Activated CD4-positive, alpha-beta memory T cell treated with anti-CD3 and anti-CD28 coated beads for 36 hours (primary cell): ENCODE data around the gene PGAP1. TPM values are rescaled to one million over a fixed set of nuclear protein-coding genes. Genes with fewer than 3 reads are reported as not detected.
"Not testable (repeated sequence)": the region's sequence is repeated elsewhere in the genome, so short reads cannot be mapped to it uniquely, and the experiment has no call there.

Experiments
- CTCF ChIA-PET: fragments of 350-600 bp; sonication (Branson Sonifier 250); formaldehyde crosslinking; loops from one replicate; lab custom pipeline; 2021; ENCODE audit warnings: antibody characterized with exemption, inconsistent platforms; lab: Charles Lee
- POLR2A ChIA-PET: fragments of 350-600 bp; sonication (Branson Sonifier 250); formaldehyde crosslinking; loops from one replicate; lab custom pipeline; 2021; ENCODE audit warnings: antibody characterized with exemption; lab: Charles Lee
- DNase-seq: peaks from one replicate; pipeline ENCODE4 v3.0.0-alpha.2; 2020
- H3K27ac Mint-ChIP-seq: one replicate; pipeline ENCODE4 v1.8.0; 2021; ENCODE audit warnings: mixed read lengths
- H3K27me3 Mint-ChIP-seq: one replicate; pipeline ENCODE4 v1.8.0; 2021; ENCODE audit warnings: mixed read lengths
- H3K36me3 Mint-ChIP-seq: one replicate; pipeline ENCODE4 v1.8.0; 2021; ENCODE audit warnings: mixed read lengths
- H3K4me1 Mint-ChIP-seq: one replicate; pipeline ENCODE4 v1.8.0; 2021; ENCODE audit warnings: low read depth, mixed read lengths
- H3K4me3 Mint-ChIP-seq: one replicate; pipeline ENCODE4 v1.8.0; 2021; ENCODE audit warnings: mild to moderate bottlenecking, mixed read lengths
- H3K9me3 Mint-ChIP-seq: one replicate; pipeline ENCODE4 v1.8.0; 2021; ENCODE audit warnings: mixed read lengths
- intact Hi-C: fragments of 100-400 bp; cut with micrococcal nuclease; formaldehyde crosslinking; loops from one replicate; pipeline ENCODE4 v1.15.1; 2023
- total RNA-seq, 2 experiments: library from RNA; stranded (reverse); gene quantifications; one replicate each; pipeline ENCODE4 v1.2.3, GENCODE V29; 2021

Gene PGAP1
- total RNA-seq, 2 experiments from 2014 or later: 24.5 to 25.5 TPM

- DNase-seq: no peak
- peaks cover 50% of the 10 kb centered on the region for H3K4me1 Mint-ChIP-seq
- ChIA-PET POLR2A (interaction anchor here (0.8 kb wide), 1 partner anchor 8 kb away, joined by 5 read pairs; no protein-coding TSS in a partner anchor), CTCF (interaction anchor here (1.2 kb wide), 1 partner anchor 12 kb away, joined by 3 read pairs; no protein-coding TSS in a partner anchor)
- peak overlapping the region; percentile 44 for H3K4me3 Mint-ChIP-seq
- peaks cover 4% of the 10 kb centered on the region for H3K27me3 Mint-ChIP-seq
- H3K27ac Mint-ChIP-seq: no peak overlapping the region
- peaks cover 24% of the 10 kb centered on the region for H3K36me3 Mint-ChIP-seq
- intact Hi-C loops: loop anchor here (10.0 kb wide), 2 partner anchors 749 to 781 kb away; partner anchors contain the start of genes MARS2 and STK17B
- H3K9me3 Mint-ChIP-seq: no peaks in the 10 kb centered on the region
Observed at GRCh38 chr2:196924051-196924450, 2.5 kb downstream of the PGAP1 start.

- no peak overlapping the region for H3K27ac Mint-ChIP-seq
- peaks cover 5% of the 10 kb centered on the region for H3K9me3 Mint-ChIP-seq
- POLR2A ChIA-PET: no interaction called here
- CTCF ChIA-PET: no interaction called here
- H3K27me3 Mint-ChIP-seq: no peaks in the 10 kb centered on the region
- DNase-seq: no peak
- H3K36me3 Mint-ChIP-seq: peaks cover 48% of the 10 kb centered on the region
- intact Hi-C loops: no loop called here
- no peak overlapping the region for H3K4me3 Mint-ChIP-seq
- H3K4me1 Mint-ChIP-seq: peaks cover 52% of the 10 kb centered on the region
Observed at GRCh38 chr2:196918927-196919326, 7.6 kb downstream of the PGAP1 start.

- POLR2A ChIA-PET: interaction anchor here (0.6 kb wide), 1 partner anchor 294 kb away, joined by 3 read pairs; no protein-coding TSS in a partner anchor
Observed at GRCh38 chr2:196917802-196918201, 8.7 kb downstream of the PGAP1 start.

GRCh38 chr2:196915507-196916189, 10.9 kb downstream of the PGAP1 start:
- DNase-seq: no peak

More at GRCh38 chr2:196917802-196918201, 8.7 kb downstream of the PGAP1 start:
- Mint-ChIP-seq H3K4me1 (peaks cover 46% of the 10 kb centered on the region), H3K9me3 (peaks cover 5% of the 10 kb centered on the region), H3K27ac (no peak overlapping the region), H3K27me3 (no peaks in the 10 kb centered on the region), H3K4me3 (no peak overlapping the region), H3K36me3 (peaks cover 56% of the 10 kb centered on the region)
- CTCF ChIA-PET: no interaction called here
- intact Hi-C loops: no loop called here
- DNase-seq: no peak

GRCh38 chr2:196914867-196915460, 11.5 kb downstream of the PGAP1 start:
- intact Hi-C loops: no loop called here
- Mint-ChIP-seq H3K27ac (peak overlapping the region; percentile 93), H3K4me3 (peak overlapping the region; percentile 10), H3K36me3 (peaks cover 66% of the 10 kb centered on the region), H3K9me3 (peaks cover 5% of the 10 kb centered on the region), H3K27me3 (no peaks in the 10 kb centered on the region), H3K4me1 (peaks cover 33% of the 10 kb centered on the region)
- ChIA-PET CTCF (no interaction called here), POLR2A (interaction anchor here (1.2 to 2.6 kb wide), 3 partner anchors 9 to 115 kb away, joined by 5 to 14 read pairs (median 6); partner anchors contain the start of genes GTF3C3 and PGAP1)
- DNase-seq: no peak

More at GRCh38 chr2:196915507-196916189, 10.9 kb downstream of the PGAP1 start:
- ChIA-PET POLR2A (interaction anchor here (1.2 to 2.6 kb wide), 3 partner anchors 9 to 116 kb away, joined by 5 to 14 read pairs (median 6); partner anchors contain the start of genes GTF3C3 and PGAP1), CTCF (no interaction called here)
- peaks cover 66% of the 10 kb centered on the region for H3K36me3 Mint-ChIP-seq
- no peaks in the 10 kb centered on the region for H3K27me3 Mint-ChIP-seq
- peak overlapping the region; percentile 93 for H3K27ac Mint-ChIP-seq
- H3K4me3 Mint-ChIP-seq: peak overlapping the region; percentile 10
- peaks cover 5% of the 10 kb centered on the region for H3K9me3 Mint-ChIP-seq
- peaks cover 36% of the 10 kb centered on the region for H3K4me1 Mint-ChIP-seq
- intact Hi-C loops: loop anchor here (1.0 kb wide), 1 partner anchor 11 kb away; the partner anchor contains the start of gene PGAP1

- no peaks in the 10 kb centered on the region for H3K27me3 Mint-ChIP-seq
- DNase-seq: no peak
- H3K4me1 Mint-ChIP-seq: peaks cover 27% of the 10 kb centered on the region
- H3K9me3 Mint-ChIP-seq: peaks cover 5% of the 10 kb centered on the region
- intact Hi-C loops: no loop called here
- H3K27ac Mint-ChIP-seq: peak overlapping the region; percentile 93
- H3K4me3 Mint-ChIP-seq: no peak overlapping the region
- CTCF ChIA-PET: no interaction called here
- POLR2A ChIA-PET: no interaction called here
- H3K36me3 Mint-ChIP-seq: peaks cover 55% of the 10 kb centered on the region
Observed at GRCh38 chr2:196913691-196914090, 12.8 kb downstream of the PGAP1 start.

GRCh38 chr2:196905365-196905764, 21.1 kb downstream of the PGAP1 start:
- DNase-seq, POLR2A ChIA-PET, H3K27ac Mint-ChIP-seq, H3K27me3 Mint-ChIP-seq, H3K9me3 Mint-ChIP-seq, CTCF ChIA-PET, H3K4me3 Mint-ChIP-seq, H3K4me1 Mint-ChIP-seq, intact Hi-C loops: not testable (repeated sequence)
- H3K36me3 Mint-ChIP-seq: peaks cover 14% of the 10 kb centered on the region

- no peaks in the 10 kb centered on the region for H3K9me3 Mint-ChIP-seq
- H3K36me3 Mint-ChIP-seq: peaks cover 26% of the 10 kb centered on the region
- ChIA-PET POLR2A (no interaction called here), CTCF (interaction anchor here (1.8 kb wide), 1 partner anchor 152 kb away, joined by 3 read pairs; no protein-coding TSS in a partner anchor)
- H3K4me1 Mint-ChIP-seq: no peaks in the 10 kb centered on the region
- intact Hi-C loops: no loop called here
- no peak for DNase-seq
- no peak overlapping the region for H3K4me3 Mint-ChIP-seq
- no peak overlapping the region for H3K27ac Mint-ChIP-seq
- H3K27me3 Mint-ChIP-seq: no peaks in the 10 kb centered on the region
Observed at GRCh38 chr2:196902828-196903227, 23.7 kb downstream of the PGAP1 start.

GRCh38 chr2:196900843-196901242, 25.7 kb downstream of the PGAP1 start:
- no peak for DNase-seq
- ChIA-PET POLR2A (interaction anchor here (0.8 kb wide), 1 partner anchor 27 kb away, joined by 3 read pairs; no protein-coding TSS in a partner anchor), CTCF (no interaction called here)
- Mint-ChIP-seq H3K4me3 (no peak overlapping the region), H3K4me1 (no peaks in the 10 kb centered on the region), H3K9me3 (no peaks in the 10 kb centered on the region), H3K27ac (no peak overlapping the region), H3K36me3 (peaks cover 37% of the 10 kb centered on the region), H3K27me3 (no peaks in the 10 kb centered on the region)
- intact Hi-C loops: no loop called here

- ChIA-PET POLR2A (no interaction called here), CTCF (no interaction called here)
- H3K9me3 Mint-ChIP-seq: no peaks in the 10 kb centered on the region
- H3K27me3 Mint-ChIP-seq: no peaks in the 10 kb centered on the region
- no peaks in the 10 kb centered on the region for H3K4me1 Mint-ChIP-seq
- DNase-seq: no peak
- H3K36me3 Mint-ChIP-seq: peaks cover 41% of the 10 kb centered on the region
- intact Hi-C loops: no loop called here
- H3K4me3 Mint-ChIP-seq: no peak overlapping the region
- no peak overlapping the region for H3K27ac Mint-ChIP-seq
Observed at GRCh38 chr2:196899976-196900375, 26.5 kb downstream of the PGAP1 start.

GRCh38 chr2:196891136-196891535, 35.4 kb downstream of the PGAP1 start:
- Mint-ChIP-seq H3K4me3 (no peak overlapping the region), H3K27me3 (no peaks in the 10 kb centered on the region), H3K4me1 (no peaks in the 10 kb centered on the region), H3K36me3 (peaks cover 56% of the 10 kb centered on the region), H3K9me3 (no peaks in the 10 kb centered on the region), H3K27ac (no peak overlapping the region)
- intact Hi-C loops: no loop called here
- DNase-seq: no peak
- POLR2A ChIA-PET: no interaction called here
- CTCF ChIA-PET: interaction anchor here (0.6 to 1.2 kb wide), 4 partner anchors 37 to 120 kb away, joined by 3 to 4 read pairs (median 3); no protein-coding TSS in a partner anchor

- Mint-ChIP-seq H3K27me3 (no peaks in the 10 kb centered on the region), H3K4me3 (no peak overlapping the region), H3K27ac (no peak overlapping the region), H3K36me3 (peaks cover 51% of the 10 kb centered on the region), H3K4me1 (no peaks in the 10 kb centered on the region), H3K9me3 (no peaks in the 10 kb centered on the region)
- ChIA-PET POLR2A (no interaction called here), CTCF (no interaction called here)
- intact Hi-C loops: no loop called here
- no peak for DNase-seq
Observed at GRCh38 chr2:196887431-196887830, 39.1 kb downstream of the PGAP1 start.
